Omental fat pad (tissue), 4 donors: ENCODE data around the gene RTCB. TPM values are rescaled to one million over a fixed set of nuclear protein-coding genes. Genes with fewer than 3 reads are reported as not detected.

Source experiments
- ATAC-seq: fragments of 150-250 bp; one replicate; pipeline ENCODE4 v1.9.1; 2016; ENCODE audit warnings: mild to moderate bottlenecking, moderate library complexity; ENCODE audit not compliant: low FRiP score
- DNase-seq: peaks from one replicate; pipeline ENCODE4 v3.0.0-alpha.2; 2019; ENCODE audit warnings: low spot score
- total RNA-seq, 4 donors: library from RNA; depleted of rRNA; stranded (reverse); fragments of >200 nt; gene quantifications; one replicate each; pipeline ENCODE4 v1.1.0, GENCODE V29; 2016
- TF ChIP-seq, protein P1 (sequence below), 3 donors: fragments of 450-650 bp; IDR thresholded peaks; one replicate each; pipeline ENCODE4 v1.5.1; 2016 to 2017; ENCODE audit warnings: antibody characterized with exemption in 3 of 3, mild to moderate bottlenecking in 3 of 3, moderate library complexity in 2 of 3

Gene RTCB
- total RNA-seq, result 10 to 100 TPM; 56.1 to 61.7 (median 58.6) TPM

DNA sequence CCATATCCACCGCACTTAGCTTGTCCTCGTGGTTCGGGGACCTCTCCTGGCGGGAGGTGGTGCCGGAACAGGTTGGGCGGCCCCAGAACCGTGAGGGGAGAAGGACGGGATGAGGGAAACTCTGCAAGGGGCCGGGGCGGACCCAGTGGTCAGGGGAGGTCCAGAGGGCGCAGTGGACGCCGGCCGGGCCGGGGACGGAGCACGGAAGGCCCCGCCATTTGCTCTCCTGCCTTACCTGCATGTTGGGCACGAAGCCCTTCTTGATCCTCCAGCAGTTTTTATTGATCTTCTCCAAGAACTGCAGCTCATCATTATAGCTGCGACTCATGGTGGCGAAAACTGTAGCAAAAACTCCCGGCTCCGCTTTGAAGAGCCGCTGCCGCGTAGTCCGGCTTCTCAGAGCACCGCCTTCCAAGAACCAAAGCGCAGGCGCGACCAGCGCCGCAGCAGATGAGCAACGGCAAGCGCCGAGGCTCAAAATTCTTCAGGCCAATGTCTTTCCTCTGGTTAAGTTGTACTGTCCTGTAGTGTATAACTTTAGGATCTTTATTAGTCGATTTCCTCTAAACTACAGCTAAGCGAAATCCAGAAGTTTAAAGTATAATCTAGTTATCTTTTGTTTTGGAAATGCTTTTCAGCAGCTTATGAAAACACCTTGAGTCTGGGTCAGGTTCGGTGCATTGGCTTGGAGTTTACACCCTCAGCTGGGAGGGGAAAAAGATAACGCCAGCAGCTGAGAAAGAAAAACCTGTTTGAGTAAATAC lies at the start of gene RTCB:
TSS of gene RTCB (minus strand) at position 419 of the 764 bp plus-strand sequence. CDS start at position 328, 91 bp downstream.
- ATAC-seq, result peak; percentile 88
- peak; percentile 93 for DNase-seq
- TF ChIP-seq, protein P1, sequence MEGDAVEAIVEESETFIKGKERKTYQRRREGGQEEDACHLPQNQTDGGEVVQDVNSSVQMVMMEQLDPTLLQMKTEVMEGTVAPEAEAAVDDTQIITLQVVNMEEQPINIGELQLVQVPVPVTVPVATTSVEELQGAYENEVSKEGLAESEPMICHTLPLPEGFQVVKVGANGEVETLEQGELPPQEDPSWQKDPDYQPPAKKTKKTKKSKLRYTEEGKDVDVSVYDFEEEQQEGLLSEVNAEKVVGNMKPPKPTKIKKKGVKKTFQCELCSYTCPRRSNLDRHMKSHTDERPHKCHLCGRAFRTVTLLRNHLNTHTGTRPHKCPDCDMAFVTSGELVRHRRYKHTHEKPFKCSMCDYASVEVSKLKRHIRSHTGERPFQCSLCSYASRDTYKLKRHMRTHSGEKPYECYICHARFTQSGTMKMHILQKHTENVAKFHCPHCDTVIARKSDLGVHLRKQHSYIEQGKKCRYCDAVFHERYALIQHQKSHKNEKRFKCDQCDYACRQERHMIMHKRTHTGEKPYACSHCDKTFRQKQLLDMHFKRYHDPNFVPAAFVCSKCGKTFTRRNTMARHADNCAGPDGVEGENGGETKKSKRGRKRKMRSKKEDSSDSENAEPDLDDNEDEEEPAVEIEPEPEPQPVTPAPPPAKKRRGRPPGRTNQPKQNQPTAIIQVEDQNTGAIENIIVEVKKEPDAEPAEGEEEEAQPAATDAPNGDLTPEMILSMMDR (IDR thresholded peaks at IDR 0.05), result no peak

DNA sequence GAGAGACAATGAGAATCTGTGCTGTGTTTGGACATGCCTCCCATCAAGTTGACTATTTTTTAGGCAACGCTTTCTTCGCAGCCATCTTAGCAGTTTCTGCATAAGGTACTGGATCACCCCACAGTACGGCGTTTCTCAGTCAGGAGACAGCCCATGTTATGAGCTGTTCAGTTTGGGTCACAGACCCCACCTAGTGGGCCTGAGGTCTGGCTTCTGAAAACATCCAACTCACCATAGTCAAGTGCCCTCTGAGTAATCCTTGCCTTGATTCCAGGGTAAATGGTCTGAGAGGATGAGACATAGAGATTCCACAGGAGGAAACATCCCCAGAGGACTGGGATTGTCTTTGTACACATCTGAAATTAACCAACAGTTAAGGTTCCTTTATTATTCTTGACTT lies 45.0 kb upstream of the RTCB start:
- no peak for ATAC-seq
- TF ChIP-seq, protein P1 (IDR thresholded peaks at IDR 0.05), result no peak
- no peak for DNase-seq

DNA sequence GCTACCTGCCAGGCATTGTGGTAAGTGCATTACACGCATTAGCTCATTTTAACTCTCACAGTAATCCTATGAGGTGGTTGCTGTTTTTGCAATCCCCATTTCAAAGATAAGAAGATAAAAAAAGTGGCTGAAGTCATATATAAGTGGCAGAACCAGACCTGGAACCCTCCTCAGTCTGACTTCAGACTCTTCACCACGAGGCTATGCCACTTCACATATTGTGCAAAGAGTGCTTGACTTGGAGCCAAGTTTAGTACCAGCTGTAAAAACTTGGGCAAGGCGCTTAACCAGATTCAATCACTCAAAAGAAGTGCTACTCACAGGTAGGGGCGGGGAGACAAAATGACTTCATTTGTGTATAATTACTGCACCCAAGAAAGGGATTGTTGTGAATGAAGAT lies 36.9 kb upstream of the RTCB start:
- TF ChIP-seq, protein P1 (IDR thresholded peaks at IDR 0.05), result no peak
- no peak for DNase-seq
- no peak for ATAC-seq

DNA sequence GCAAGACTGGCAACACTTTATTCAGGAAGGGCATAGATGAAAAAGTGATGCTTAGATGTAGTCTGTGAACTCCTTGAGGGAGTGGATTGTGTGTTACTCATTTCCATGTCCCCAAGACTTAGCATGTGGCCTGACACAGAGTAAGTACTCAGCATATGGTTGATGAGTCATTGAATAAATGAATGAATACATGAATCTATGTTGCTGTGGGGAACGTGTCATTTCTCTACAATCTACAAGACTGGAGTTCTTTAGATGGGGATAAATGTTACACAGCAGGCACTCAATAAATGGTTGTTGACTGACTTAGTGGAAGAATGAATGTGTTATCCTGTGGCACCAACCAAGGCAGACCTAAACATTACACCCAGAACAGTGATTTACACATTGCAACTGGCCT lies 34.3 kb upstream of the RTCB start:
- TF ChIP-seq, protein P1 (IDR thresholded peaks at IDR 0.05), result no peak
- DNase-seq (no peak), ATAC-seq (no peak)

DNA sequence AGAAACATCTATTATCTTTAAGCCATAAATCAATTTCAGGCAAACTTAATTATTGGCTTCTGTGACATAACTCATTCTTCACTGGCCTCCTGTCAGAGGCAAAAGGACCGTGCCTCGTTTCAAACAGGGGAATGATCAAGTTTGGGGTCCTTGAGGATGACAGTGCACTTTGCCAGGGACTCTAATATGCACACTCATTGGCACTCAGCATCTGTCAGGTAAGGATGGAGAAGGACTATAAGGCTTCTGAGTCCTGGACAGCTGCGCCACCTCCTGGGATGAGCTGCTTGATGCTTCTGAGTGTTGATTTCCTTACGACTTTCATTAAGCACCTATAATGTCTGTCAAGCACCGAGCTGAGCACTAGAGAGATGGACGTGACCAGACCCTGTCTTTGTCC lies 32.0 kb upstream of the RTCB start:
- no peak for DNase-seq
- ATAC-seq, result no peak
- TF ChIP-seq, protein P1 (IDR thresholded peaks at IDR 0.05), result no peak

DNA sequence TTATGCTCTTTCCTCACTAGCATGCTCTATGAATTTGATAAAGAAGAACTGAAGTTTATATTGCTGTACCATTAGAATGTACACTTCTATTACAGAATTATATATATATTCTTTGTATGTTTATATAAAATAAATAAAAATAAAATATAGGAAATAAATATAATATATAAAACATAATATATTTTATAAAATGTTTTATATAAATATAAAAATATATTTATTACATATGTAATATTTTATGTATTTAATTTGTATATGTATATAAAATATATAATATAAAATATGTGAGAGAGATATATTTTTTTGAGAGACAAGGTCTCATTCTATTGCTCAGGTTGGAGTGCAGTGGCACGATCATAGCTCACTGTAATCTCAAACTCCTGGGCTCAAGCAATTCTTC lies 18.3 kb upstream of the RTCB start:
- TF ChIP-seq, protein P1 (IDR thresholded peaks at IDR 0.05), result no peak
- ATAC-seq (no peak), DNase-seq (no peak)

DNA sequence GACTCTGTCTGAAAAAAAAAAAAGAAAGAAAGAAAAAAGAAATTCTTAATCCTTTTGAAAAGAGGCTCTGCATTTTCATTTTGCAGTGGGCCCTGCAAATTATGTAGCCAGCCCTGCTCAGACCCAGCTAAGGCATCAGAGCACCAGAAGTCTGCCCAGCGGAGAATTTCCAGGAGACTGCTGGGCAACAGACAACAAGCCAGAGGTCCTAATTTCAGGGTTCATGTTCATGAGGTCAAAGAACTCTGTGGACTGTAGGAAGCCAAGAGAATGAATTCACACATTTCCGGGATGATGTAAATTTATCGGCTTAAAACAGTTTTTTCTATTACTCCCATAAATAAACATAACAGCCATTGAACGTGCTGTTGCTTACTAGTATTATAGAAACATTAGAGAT lies 14.8 kb upstream of the RTCB start:
- ATAC-seq (no peak), DNase-seq (no peak)
- TF ChIP-seq, protein P1 (IDR thresholded peaks at IDR 0.05), result no peak
